Aorta (tissue), 5 donors: ENCODE data around the gene RGS17. TPM values are rescaled to one million over a fixed set of nuclear protein-coding genes. Genes with fewer than 3 reads are reported as not detected.
A peak's percentile ranks its signal among the peaks of the same experiment; 100 is the strongest.
"Not testable (repeated sequence)": the region's sequence is repeated elsewhere in the genome, so short reads cannot be mapped to it uniquely, and the experiment has no call there.

Experiments used
- ATAC-seq: fragments of 200-7000 bp; cut with Tn5 transposase; one replicate; pipeline ENCODE4 v1.9.1; 2022; ENCODE audit warnings: moderate library complexity; ENCODE audit not compliant: low FRiP score
- DNase-seq, 2 donors: peaks; one replicate each; pipeline ENCODE4 v3.0.0-alpha.2; 2020
- H3K27ac ChIP-seq, 2 donors: one replicate each; pipeline ENCODE4 v1.5.1; 2013; ENCODE audit warnings: low read length in 2 of 2, mild to moderate bottlenecking in 2 of 2, moderate library complexity in 2 of 2, control low read depth in 1 of 2, inconsistent platforms in 1 of 2, low read depth in 1 of 2
- H3K27me3 ChIP-seq, 2 donors: one replicate each; pipeline ENCODE4 v1.6.1; 2013; ENCODE audit warnings: control low read depth in 1 of 2, low read length in 1 of 2, mild to moderate bottlenecking in 1 of 2, moderate library complexity in 1 of 2; ENCODE audit not compliant: insufficient read depth in 2 of 2, control insufficient read depth in 1 of 2
- H3K36me3 ChIP-seq, 2 donors: one replicate each; pipeline ENCODE4 v1.6.1; 2013; ENCODE audit warnings: control low read depth in 1 of 2, low read length in 1 of 2, mild to moderate bottlenecking in 1 of 2; ENCODE audit not compliant: insufficient read depth in 2 of 2, control insufficient read depth in 1 of 2
- H3K4me1 ChIP-seq, 2 donors: one replicate each; pipeline ENCODE4 v1.6.1; 2013; ENCODE audit warnings: low read length in 2 of 2, control low read depth in 1 of 2, mild to moderate bottlenecking in 1 of 2, moderate library complexity in 1 of 2; ENCODE audit not compliant: insufficient read depth in 2 of 2, control insufficient read depth in 1 of 2
- H3K4me3 ChIP-seq, 2 donors: one replicate each; pipeline ENCODE4 v1.5.1; 2013; ENCODE audit warnings: low read length in 2 of 2, control low read depth in 1 of 2, mild to moderate bottlenecking in 1 of 2
- H3K9me3 ChIP-seq: one replicate; pipeline ENCODE4 v1.6.1; 2013; ENCODE audit warnings: mild to moderate bottlenecking, low read length; ENCODE audit not compliant: control insufficient read depth
- WGBS, 2 donors: extraction: QIAGEN DNeasy Blood & Tissue Kit; methylation state at CpG; one replicate each; pipeline ENCODE4 v1.1.7; 2013; 5-methylcytosine and 5-hydroxymethylcytosine counted together
- intact Hi-C, 2 donors: fragments of 100-400 bp; cut with DNase I; formaldehyde crosslinking; loops; one replicate each; pipeline versions ENCODE4 v1.14.2 to v1.15.0; 2022
- polyA plus RNA-seq, 2 donors: library from polyadenylated mRNA; stranded (reverse); fragments of 200-250 nt; gene quantifications; one replicate each; pipeline ENCODE4 v1.2.3, GENCODE V29; 2013
- total RNA-seq, 2 donors: library from RNA; stranded (reverse); fragmentation: NEBNext Ultra II Directional; extraction: Animal tissue kit (Norgen Biotek cat#: 25700); gene quantifications; one replicate each; pipeline ENCODE4 v1.2.1, GENCODE V29; 2021
- donor health status: healthy with polysubstance abuse.
- donor health status: Bipolar disorder and iron deficiency.
- donor health status: DM: no; HTN: no; CAD: no.
- donor health status: DM: no; HTN: no; CAD: no.
- donor health status: DM: yes; HTN: yes; CAD: no.

RGS17 gene
- total and polyA plus RNA-seq, 4 donors, result 2.2 to 3.2 (median 2.5) TPM

DNA sequence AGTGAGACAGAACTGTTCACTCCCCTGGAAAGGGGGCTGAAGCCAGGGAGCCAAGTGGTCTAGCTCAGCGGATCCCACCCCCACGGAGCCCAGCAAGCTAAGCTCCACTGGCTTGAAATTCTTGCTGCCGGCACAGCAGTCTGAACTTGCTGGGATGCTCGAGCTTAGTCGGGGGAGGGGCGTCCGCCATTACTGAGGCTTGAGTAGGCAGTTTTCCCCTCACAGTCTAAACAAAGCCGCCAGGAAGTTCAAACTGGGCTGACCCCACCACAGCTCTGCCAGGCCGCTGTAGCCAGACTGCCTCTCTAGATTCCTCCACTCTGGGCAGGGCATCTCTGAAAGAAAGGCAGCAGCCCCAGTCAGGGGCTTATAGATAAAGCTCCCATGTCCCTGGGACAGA lies 20.0 kb downstream of the RGS17 start:
- DNase-seq, H3K9me3 ChIP-seq, intact Hi-C loops, H3K4me1 ChIP-seq, H3K4me3 ChIP-seq, H3K36me3 ChIP-seq, ATAC-seq, H3K27me3 ChIP-seq, H3K27ac ChIP-seq: not testable (repeated sequence)
- 78 to 85% methylated on average over 9 of the region's 9 CpGs for WGBS, 2 donors

DNA sequence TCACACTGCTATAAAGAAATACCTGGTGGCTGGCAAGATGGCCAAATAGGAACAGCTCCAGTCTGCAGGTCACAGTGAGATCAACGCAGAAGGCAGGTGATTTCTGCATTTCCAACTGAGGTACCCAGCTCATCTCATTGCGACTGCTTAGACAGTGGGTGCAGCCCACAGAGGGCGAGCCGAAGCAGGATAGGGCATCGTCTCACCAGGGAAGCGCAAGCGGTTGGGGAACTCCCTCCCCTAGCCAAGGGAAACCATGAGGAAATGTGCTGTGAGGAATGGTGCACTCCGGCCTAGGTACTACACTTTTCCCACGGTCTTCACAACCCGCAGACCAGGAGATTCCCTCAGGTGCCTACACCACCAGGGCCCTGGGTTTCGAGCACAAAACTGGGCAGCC lies 20.5 kb downstream of the RGS17 start:
- not testable (repeated sequence) for H3K36me3 ChIP-seq, ATAC-seq

DNA sequence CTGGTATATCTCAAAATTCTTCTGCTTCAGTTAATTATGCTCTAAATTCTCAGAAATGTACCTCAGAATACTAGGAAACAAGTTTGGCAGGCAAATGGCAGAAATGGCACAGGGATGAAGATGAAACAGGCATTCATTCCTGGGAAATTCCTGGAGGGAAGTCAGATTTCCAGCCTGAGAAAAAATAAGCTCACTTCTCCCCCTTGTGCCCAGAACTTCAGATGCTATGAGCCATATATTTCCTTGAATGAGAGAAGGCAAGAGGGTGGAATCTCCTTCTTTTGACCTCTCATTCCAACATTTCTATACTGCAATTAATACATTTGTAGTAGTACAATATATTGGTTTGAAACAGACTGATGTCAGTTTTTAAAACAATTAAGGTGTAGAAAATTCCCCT lies 22.8 kb downstream of the RGS17 start:
- Histone ChIP-seq H3K9me3 (no peaks in the 10 kb centered on the region), H3K4me1 (peaks cover 0 to 14% of the 10 kb centered on the region in 2 donors), H3K27ac (no peak overlapping the region), H3K27me3 (no peaks in the 10 kb centered on the region), H3K36me3 (no peaks in the 10 kb centered on the region), H3K4me3 (no peak overlapping the region)
- no peak for ATAC-seq
- intact Hi-C loops, result loop anchor here (1.0 to 2.0 kb wide), 2 partner anchors 70 to 76 kb away; no protein-coding TSS in a partner anchor
- DNase-seq, result no peak

More for the DNA sequence above, 20.5 kb downstream of the RGS17 start:
- H3K4me1 ChIP-seq, H3K27me3 ChIP-seq, intact Hi-C loops, H3K9me3 ChIP-seq, H3K27ac ChIP-seq, H3K4me3 ChIP-seq, DNase-seq: not testable (repeated sequence)
- 96 to 97% methylated on average over 11 of the region's 11 CpGs for WGBS, 2 donors

DNA sequence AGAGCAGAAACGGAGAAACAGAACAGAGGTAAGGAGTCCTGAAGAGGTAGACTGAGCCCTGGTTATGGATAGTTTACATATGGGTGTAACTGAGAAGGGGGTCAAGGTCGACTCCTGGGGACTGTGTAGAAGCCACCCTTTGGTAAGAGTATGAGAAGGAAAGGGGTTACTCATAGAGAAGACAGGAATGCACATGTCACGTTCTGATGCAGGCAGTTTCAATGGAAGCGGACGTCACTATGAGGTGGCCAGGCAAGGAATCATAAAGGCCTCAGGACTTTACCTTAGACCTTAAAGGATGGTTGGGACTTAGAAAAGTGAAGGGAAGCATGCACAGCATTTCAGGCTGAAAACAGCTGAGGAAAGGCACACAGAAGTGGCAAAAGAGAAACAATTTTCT lies 25.1 kb downstream of the RGS17 start:
- Histone ChIP-seq H3K9me3 (no peaks in the 10 kb centered on the region), H3K27ac (peak overlapping the region; percentile 67 to 76), H3K27me3 (no peaks in the 10 kb centered on the region), H3K36me3 (no peaks in the 10 kb centered on the region), H3K4me1 (peaks cover 0 to 17% of the 10 kb centered on the region in 2 donors), H3K4me3 (no peak overlapping the region)
- ATAC-seq (no peak), DNase-seq (no peak)
- WGBS, 2 donors, result 90 to 93% methylated on average over 5 of the region's 5 CpGs
- intact Hi-C loops, result no loop called here

- H3K36me3 ChIP-seq, result no peaks in the 10 kb centered on the region
- WGBS, 2 donors, result 6% methylated on average over 4 of the region's 4 CpGs
- H3K4me1 ChIP-seq, result peaks cover 0 to 17% of the 10 kb centered on the region in 2 donors
- no peaks in the 10 kb centered on the region for H3K27me3 ChIP-seq
- no peak for DNase-seq
- no peak overlapping the region for H3K4me3 ChIP-seq
- peak overlapping the region in 1 of 2 donors; percentile 44 for H3K27ac ChIP-seq
- intact Hi-C loops, result no loop called here
- peak; percentile 67 for ATAC-seq
- no peaks in the 10 kb centered on the region for H3K9me3 ChIP-seq
Observed at GRCh38 chr6:153104220-153104619, 26.9 kb downstream of the RGS17 start.

DNA sequence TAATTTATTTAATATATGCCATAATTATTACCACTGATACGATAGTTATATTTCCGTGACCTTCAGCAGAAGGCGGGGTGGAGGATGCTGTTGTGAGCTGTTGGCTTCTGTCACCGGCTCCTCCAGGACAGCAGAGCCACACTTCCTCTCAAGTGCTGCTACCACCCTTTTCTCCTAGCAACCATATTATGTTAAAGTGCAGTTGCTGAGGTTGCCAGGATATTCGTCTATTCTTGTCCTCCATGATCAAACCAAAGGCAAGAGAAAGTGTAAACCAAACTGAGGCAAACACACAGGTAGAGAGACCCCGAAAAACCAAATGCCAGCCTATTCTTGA lies 27.8 kb downstream of the RGS17 start:
- WGBS, 2 donors, result 56 to 59% methylated on average over 6 of the region's 6 CpGs
- DNase-seq, result no peak
- intact Hi-C loops, result no loop called here
- Histone ChIP-seq H3K27ac (peak overlapping the region; percentile 12 to 70), H3K27me3 (no peaks in the 10 kb centered on the region), H3K4me1 (peaks cover 0 to 17% of the 10 kb centered on the region in 2 donors), H3K4me3 (no peak overlapping the region), H3K9me3 (no peaks in the 10 kb centered on the region), H3K36me3 (no peaks in the 10 kb centered on the region)
- ATAC-seq, result peak; percentile 50

DNA sequence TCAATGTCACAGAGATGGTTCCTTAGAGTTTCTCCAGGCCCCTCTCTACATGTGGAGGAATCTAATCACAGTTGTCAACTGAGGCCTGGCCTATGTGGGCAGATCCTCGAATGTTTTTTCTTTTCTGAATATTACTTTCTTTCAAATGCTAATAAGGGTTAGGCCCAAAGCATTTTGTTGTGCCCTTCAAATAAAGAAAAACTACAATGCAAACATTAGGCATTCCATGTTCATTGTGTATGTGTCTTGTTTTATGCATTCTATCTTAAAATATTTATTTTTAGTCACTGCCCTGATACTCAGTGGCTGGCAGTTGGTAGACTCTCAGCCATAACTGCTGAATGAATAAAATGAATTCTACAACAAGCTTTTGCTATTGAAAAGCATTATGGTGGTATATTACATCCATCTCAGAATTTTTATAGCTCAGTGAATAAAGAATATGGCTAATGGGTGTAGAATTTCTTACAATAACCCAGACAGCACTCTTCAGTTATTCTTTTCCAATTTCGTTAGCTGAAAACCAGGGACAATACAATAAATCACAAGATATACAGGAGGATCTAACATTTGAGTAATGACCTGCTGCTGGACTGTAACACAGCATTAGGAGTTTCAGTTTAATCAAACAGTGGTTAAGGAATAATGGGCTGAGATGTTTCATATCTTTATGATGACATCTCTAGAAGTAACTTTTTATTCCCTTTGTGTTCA lies 28.3 kb downstream of the RGS17 start:
- Histone ChIP-seq H3K27ac (no peak overlapping the region), H3K27me3 (no peaks in the 10 kb centered on the region), H3K4me3 (no peak overlapping the region), H3K9me3 (no peaks in the 10 kb centered on the region), H3K4me1 (peaks cover 0 to 19% of the 10 kb centered on the region in 2 donors), H3K36me3 (no peaks in the 10 kb centered on the region)
- 42 to 50% methylated on average over 2 of the region's 2 CpGs for WGBS, 2 donors
- intact Hi-C loops, result no loop called here
- ATAC-seq (no peak), DNase-seq (no peak)

GRCh38 chr6:153101461-153101860 lies 29.6 kb downstream of the RGS17 start:
- Histone ChIP-seq H3K9me3 (no peaks in the 10 kb centered on the region), H3K27me3 (no peaks in the 10 kb centered on the region), H3K4me3 (no peak overlapping the region), H3K27ac (no peak overlapping the region), H3K36me3 (no peaks in the 10 kb centered on the region), H3K4me1 (peaks cover 0 to 18% of the 10 kb centered on the region in 2 donors)
- intact Hi-C loops, result no loop called here
- 96 to 97% methylated on average over 5 of the region's 5 CpGs for WGBS, 2 donors
- no peak for DNase-seq
- no peak for ATAC-seq

DNA sequence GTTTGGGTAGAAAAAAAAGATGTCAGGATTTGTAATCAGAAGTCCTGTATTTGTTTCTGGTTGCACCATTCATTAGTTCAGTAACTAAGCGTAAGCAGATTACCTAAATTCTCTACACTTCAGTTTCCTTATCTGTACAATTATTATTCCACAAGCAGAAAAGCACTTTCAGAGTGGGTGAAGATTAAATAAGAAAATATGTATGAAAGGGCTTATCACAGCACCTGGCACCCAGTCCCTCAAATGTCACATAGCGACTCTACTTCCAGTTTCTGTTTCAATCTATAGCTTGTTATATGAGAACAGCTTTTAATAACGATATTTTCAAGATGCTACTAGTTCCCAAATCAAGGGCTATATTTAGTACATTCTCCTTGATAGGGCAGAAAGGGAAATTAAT lies 31.4 kb downstream of the RGS17 start:
- H3K27me3 ChIP-seq, result no peaks in the 10 kb centered on the region
- peaks cover 4 to 11% of the 10 kb centered on the region in 2 donors for H3K4me1 ChIP-seq
- WGBS, 2 donors, result 24 to 36% methylated on average over 3 of the region's 3 CpGs
- DNase-seq (no peak), ATAC-seq (no peak)
- peak overlapping the region; percentile 64 to 69 for H3K4me3 ChIP-seq
- H3K9me3 ChIP-seq, result no peaks in the 10 kb centered on the region
- H3K36me3 ChIP-seq, result no peaks in the 10 kb centered on the region
- no peak overlapping the region for H3K27ac ChIP-seq
- intact Hi-C loops, result no loop called here
